Measurements from ENCODE around the gene TH. TPM values are rescaled to one million over a fixed set of nuclear protein-coding genes. Genes with fewer than 3 reads are reported as not detected.

Gene TH
- total and polyA plus RNA-seq, 9 of the 15 experiments (the other 6 are each of a cell fraction or from before 2014, with no cell fraction given) = not detected

- FAIRE-seq = no peak
- peaks cover 0 to 38% of the 10 kb centered on the region in 2 experiments; a peak in 1 of 5 replicates for H3K4me1 ChIP-seq (replicated peaks in 1 of 2; ENCODE audit: control insufficient read depth in 2 of 2, insufficient read depth in 2 of 2, low read length in 2 of 2)
- no peaks in the 10 kb centered on the region for H3K79me2 ChIP-seq (ENCODE audit: control insufficient read depth, insufficient read depth, low read length)
- ChIA-PET POLR2A (interaction anchor here (0.6 kb wide), 1 partner anchor 113 kb away, joined by 5 read pairs; no protein-coding TSS in a partner anchor), CTCF (ENCODE audit: low intra/inter-chr PET ratio) (interaction anchor here (0.6 kb wide), 1 partner anchor 329 kb away, joined by 3 read pairs; no protein-coding TSS in a partner anchor)
- ATAC-seq = no peak
- in situ Hi-C loops (cut with MboI) (loop anchor here (10.0 kb wide), 2 partner anchors 299 to 459 kb away; partner anchors contain the start of genes KRTAP5-6 and LSP1), intact Hi-C loops (cut with micrococcal nuclease) (loop anchor here (5.0 kb wide), 1 partner anchor 327 kb away; no protein-coding TSS in a partner anchor)
- DNase-seq (ENCODE audit: extremely low read depth in 1 of 4, low spot score in 3 of 4) = no peak
- no peak for TF ChIP-seq CBX8 (IDR thresholded peaks at IDR 0.05; ENCODE audit: borderline replicate concordance, extremely low read depth, low read depth, low read length, poor library complexity, severe bottlenecking)
- TF ChIP-seq ZBTB9 (CRISPR knock-in tag; IDR thresholded peaks at IDR 0.05) = no peak
- TF ChIP-seq TBL1XR1 (IDR thresholded peaks at IDR 0.05; ENCODE audit: low read length in 2 of 2) = no peak
- TF ChIP-seq ZNF165 (CRISPR knock-in tag; IDR thresholded peaks at IDR 0.05; ENCODE audit: borderline replicate concordance) = no peak
- no peak for TF ChIP-seq HDGF (IDR thresholded peaks at IDR 0.05)
- TF ChIP-seq TBP (optimal IDR thresholded peaks at IDR 0.05; ENCODE audit: low read depth, low read length) = no peak
- peak; percentile 75 for TF ChIP-seq ZFP36 (IDR thresholded peaks at IDR 0.05; ENCODE audit: low read depth, low read length, partially characterized antibody)
- WGBS (ENCODE audit: insufficient coverage, low coverage, missing lambda C conversion rate) = 2% methylated on average over 6 of the region's 7 CpGs
- no peak overlapping the region for H3K27ac ChIP-seq (ENCODE audit: extremely low read depth, low read depth, low read length)
- H3K4me2 ChIP-seq (ENCODE audit: insufficient read depth, low read length) = no peak overlapping the region
- no peaks in the 10 kb centered on the region for H3K36me3 ChIP-seq (ENCODE audit: control insufficient read depth, insufficient read depth, low read length)
- H3K9me1 ChIP-seq (ENCODE audit: control insufficient read depth, insufficient read depth, low read length) = no peaks in the 10 kb centered on the region
- H2AFZ ChIP-seq (ENCODE audit: low read depth, low read length) = no peak overlapping the region
- peaks cover 18% of the 10 kb centered on the region; the same call in 1 of the 2 replicates for H4K20me1 ChIP-seq (replicated peaks; ENCODE audit: control insufficient read depth, insufficient read depth, low read length)
- no TSS peak for BruUV-seq (replicated peaks)
- H3K9ac ChIP-seq (ENCODE audit: insufficient read depth in 1 of 2, low read depth in 2 of 2, low read length in 2 of 2) = no peak overlapping the region; a peak in 1 of 4 replicates
- H3K4me3 ChIP-seq = no peak overlapping the region
- peaks cover 0 to 23% of the 10 kb centered on the region in 2 experiments; a peak in 3 of 5 replicates for H3K27me3 ChIP-seq (ENCODE audit: control insufficient read depth in 2 of 2, insufficient read depth in 2 of 2, low read length in 2 of 2)
- H3K9me3 ChIP-seq (replicated peaks; ENCODE audit: control insufficient read depth, insufficient read depth, low read depth, low read length) = no peaks in the 10 kb centered on the region
Observed at GRCh38 chr11:2154195-2154585, 17.4 kb downstream of the TH start.

Measured in K562 (cell line).